B cell (primary cell): ENCODE measurements around the gene RAP1GDS1.

Experiments
- EZH2 ChIP-seq: IDR thresholded peaks from 2 replicates; pipeline ENCODE4 v1.6.1; 2012; ENCODE audit warnings: borderline replicate concordance, low read depth, mild to moderate bottlenecking, moderate library complexity, low read length; ENCODE audit not compliant: insufficient read depth, poor library complexity, severe bottlenecking
- TF ChIP-seq, protein P1 (sequence below): fragments of 200-600 bp; IDR thresholded peaks from one replicate; pipeline ENCODE4 v1.8.0; 2022; ENCODE audit warnings: antibody characterized with exemption, mild to moderate bottlenecking

- TF ChIP-seq, protein P1, sequence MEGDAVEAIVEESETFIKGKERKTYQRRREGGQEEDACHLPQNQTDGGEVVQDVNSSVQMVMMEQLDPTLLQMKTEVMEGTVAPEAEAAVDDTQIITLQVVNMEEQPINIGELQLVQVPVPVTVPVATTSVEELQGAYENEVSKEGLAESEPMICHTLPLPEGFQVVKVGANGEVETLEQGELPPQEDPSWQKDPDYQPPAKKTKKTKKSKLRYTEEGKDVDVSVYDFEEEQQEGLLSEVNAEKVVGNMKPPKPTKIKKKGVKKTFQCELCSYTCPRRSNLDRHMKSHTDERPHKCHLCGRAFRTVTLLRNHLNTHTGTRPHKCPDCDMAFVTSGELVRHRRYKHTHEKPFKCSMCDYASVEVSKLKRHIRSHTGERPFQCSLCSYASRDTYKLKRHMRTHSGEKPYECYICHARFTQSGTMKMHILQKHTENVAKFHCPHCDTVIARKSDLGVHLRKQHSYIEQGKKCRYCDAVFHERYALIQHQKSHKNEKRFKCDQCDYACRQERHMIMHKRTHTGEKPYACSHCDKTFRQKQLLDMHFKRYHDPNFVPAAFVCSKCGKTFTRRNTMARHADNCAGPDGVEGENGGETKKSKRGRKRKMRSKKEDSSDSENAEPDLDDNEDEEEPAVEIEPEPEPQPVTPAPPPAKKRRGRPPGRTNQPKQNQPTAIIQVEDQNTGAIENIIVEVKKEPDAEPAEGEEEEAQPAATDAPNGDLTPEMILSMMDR: no peak
- TF ChIP-seq EZH2: no peak
These were observed 39.5 kb downstream of the RAP1GDS1 start for GRCh38 chr4:98300706-98301105.
